HEK293 (cell line): ENCODE data around the gene DDX56.

Source experiments
- CTCF ChIA-PET: fragments of 350-600 bp; formaldehyde crosslinking; extraction: SDS; loops from one replicate; lab custom pipeline; 2021; ENCODE audit warnings: antibody characterized with exemption; lab: Yijun Ruan, JAX
- POLR2A ChIA-PET: fragments of 300-600 bp; formaldehyde crosslinking; extraction: SDS; loops from one replicate; lab custom pipeline; 2020; ENCODE audit warnings: antibody characterized with exemption, inconsistent platforms; lab: Yijun Ruan, JAX
- H3K27ac ChIP-seq: fragments of 200-500 bp; sonication (Bioruptor generic); 2 replicates; pipeline ENCODE4 v1.5.1; 2014; ENCODE audit warnings: low read depth, low read length, control low read depth, inconsistent platforms; ENCODE audit errors: extremely low read depth
- H3K36me3 ChIP-seq, 2 experiments: fragments of 200-500 bp in 1 of 2; sonication (Bioruptor generic) in 1 of 2; 1 replicate in 1 of 2; 2 replicates in 1 of 2; pipeline ENCODE4 v1.5.1; 2014 to 2017; ENCODE audit warnings: inconsistent platforms in 2 of 2, low read length in 2 of 2; ENCODE audit not compliant: control insufficient read depth in 2 of 2, insufficient read depth in 1 of 2
- H3K4me1 ChIP-seq: fragments of 200-500 bp; sonication (Bioruptor generic); 2 replicates; pipeline ENCODE4 v1.5.1; 2014; ENCODE audit warnings: mild to moderate bottlenecking, low read length, inconsistent platforms; ENCODE audit not compliant: control insufficient read depth, insufficient read depth
- H3K4me3 ChIP-seq: 2 replicates; pipeline ENCODE4 v1.5.1; 2011; ENCODE audit warnings: low read depth, mild to moderate bottlenecking, control low read depth, low read length, moderate library complexity
- H3K9me3 ChIP-seq: fragments of 200-500 bp; sonication (Bioruptor generic); 2 replicates; pipeline ENCODE4 v1.5.1; 2014; ENCODE audit warnings: low read depth, low read length, inconsistent platforms; ENCODE audit not compliant: control insufficient read depth, insufficient read depth
- ATF2 ChIP-seq: fragments of 450-650 bp; formaldehyde crosslinking; IDR thresholded peaks from 2 replicates; pipeline ENCODE4 v1.5.1; 2016; ENCODE audit warnings: missing biosample characterization, missing genetic modification characterization, low read depth
- EGR2 ChIP-seq: fragments of 450-650 bp; formaldehyde crosslinking; IDR thresholded peaks from 2 replicates; pipeline ENCODE4 v1.5.1; 2016; ENCODE audit warnings: low read depth, missing biosample characterization, missing genetic modification characterization
- HIC1 ChIP-seq: fragments of 450-650 bp; formaldehyde crosslinking; IDR thresholded peaks from 2 replicates; pipeline ENCODE4 v1.5.1; 2016; ENCODE audit warnings: missing biosample characterization, missing genetic modification characterization
- PATZ1 ChIP-seq: fragments of 450-650 bp; formaldehyde crosslinking; IDR thresholded peaks from 2 replicates; pipeline ENCODE4 v1.5.1; 2016; ENCODE audit warnings: missing biosample characterization, missing genetic modification characterization
- SCRT1 ChIP-seq: fragments of 450-650 bp; formaldehyde crosslinking; IDR thresholded peaks from 2 replicates; pipeline ENCODE4 v1.5.1; 2016; ENCODE audit warnings: missing biosample characterization, missing genetic modification characterization, borderline replicate concordance
- SCRT2 ChIP-seq: fragments of 450-650 bp; formaldehyde crosslinking; IDR thresholded peaks from 2 replicates; pipeline ENCODE4 v1.5.1; 2016; ENCODE audit warnings: missing biosample characterization, missing genetic modification characterization
- ZBTB20 ChIP-seq: fragments of 450-650 bp; formaldehyde crosslinking; IDR thresholded peaks from 2 replicates; pipeline ENCODE4 v1.5.1; 2016; ENCODE audit warnings: missing biosample characterization, missing genetic modification characterization
- ZNF175 ChIP-seq: fragments of 450-650 bp; formaldehyde crosslinking; IDR thresholded peaks from 2 replicates; pipeline ENCODE4 v1.5.1; 2016; ENCODE audit warnings: missing biosample characterization, missing genetic modification characterization
- ZNF2 ChIP-seq: fragments of 450-650 bp; formaldehyde crosslinking; IDR thresholded peaks from 2 replicates; pipeline ENCODE4 v1.5.1; 2016; ENCODE audit warnings: missing biosample characterization, missing genetic modification characterization
- ZNF214 ChIP-seq: fragments of 450-650 bp; formaldehyde crosslinking; IDR thresholded peaks from 2 replicates; pipeline ENCODE4 v1.5.1; 2017; ENCODE audit warnings: missing biosample characterization, mild to moderate bottlenecking, missing genetic modification characterization, borderline replicate concordance
- ZNF274 ChIP-seq, 2 experiments: fragments of 200-500 bp in 1 of 2; fragments of 450-650 bp in 1 of 2; sonication (Bioruptor generic) in 1 of 2; formaldehyde crosslinking in 1 of 2; IDR thresholded peaks; 2 replicates each; pipeline versions ENCODE4 v1.5.1 to v1.6.1; 2014 to 2016; ENCODE audit warnings: borderline replicate concordance in 1 of 2, inconsistent platforms in 1 of 2, low read length in 1 of 2, missing biosample characterization in 1 of 2, missing genetic modification characterization in 1 of 2
- ZNF513 ChIP-seq: fragments of 450-650 bp; IDR thresholded peaks from 2 replicates; pipeline ENCODE4 v1.5.1; 2018; ENCODE audit warnings: missing biosample characterization, missing genetic modification characterization
- ZNF530 ChIP-seq: fragments of 450-650 bp; formaldehyde crosslinking; IDR thresholded peaks from 2 replicates; pipeline ENCODE4 v1.5.1; 2016; ENCODE audit warnings: low read depth, missing biosample characterization, missing genetic modification characterization
- ZNF580 ChIP-seq: fragments of 450-650 bp; formaldehyde crosslinking; IDR thresholded peaks from 2 replicates; pipeline ENCODE4 v1.5.1; 2016; ENCODE audit warnings: missing biosample characterization, missing genetic modification characterization
- ZNF645 ChIP-seq: fragments of 450-650 bp; formaldehyde crosslinking; IDR thresholded peaks from 2 replicates; pipeline ENCODE4; 2016; ENCODE audit warnings: missing biosample characterization, missing genetic modification characterization
- ZNF747 ChIP-seq: fragments of 450-650 bp; formaldehyde crosslinking; IDR thresholded peaks from 2 replicates; pipeline ENCODE4 v1.5.1; 2016; ENCODE audit warnings: missing biosample characterization, missing genetic modification characterization

DDX56 gene

GRCh38 chr7:44566680-44567079 lies 7.0 kb downstream of the DDX56 start:
- TF ChIP-seq SCRT2 (tag by site-specific recombination), result peak; percentile 97
- no peak for TF ChIP-seq ZNF580 (tag by site-specific recombination)
- TF ChIP-seq ZNF747 (tag by site-specific recombination), result no peak
- no peak for TF ChIP-seq ZNF274 (IDR thresholded peaks at IDR 0.05; ENCODE audit: low read length)
- no peak for TF ChIP-seq ZNF274 (tag by site-specific recombination; IDR thresholded peaks at IDR 0.05; ENCODE audit: borderline replicate concordance)
- TF ChIP-seq EGR2 (tag by site-specific recombination), result no peak
- TF ChIP-seq SCRT1 (tag by site-specific recombination), result peak; percentile 98
- no peak for TF ChIP-seq ATF2 (tag by site-specific recombination)
- no peak for TF ChIP-seq ZNF175
- TF ChIP-seq ZBTB20, result no peak
- no peak for TF ChIP-seq HIC1 (tag by site-specific recombination)
- TF ChIP-seq ZNF214, result no peak
- TF ChIP-seq ZNF645 (tag by site-specific recombination), result no peak
- no peak for TF ChIP-seq PATZ1 (tag by site-specific recombination)
- no peak for TF ChIP-seq ZNF530 (tag by site-specific recombination)
- TF ChIP-seq ZNF513, result no peak
- TF ChIP-seq ZNF2 (tag by site-specific recombination), result no peak
- POLR2A ChIA-PET, result interaction anchor here (0.6 kb wide), 1 partner anchor 217 kb away, joined by 9 read pairs; no protein-coding TSS in a partner anchor
- H3K4me1 ChIP-seq, result no peaks in the 10 kb centered on the region; the same call in 1 of the 2 replicates

More at GRCh38 chr7:44566680-44567079, 7.0 kb downstream of the DDX56 start:
- H3K4me3 ChIP-seq, result no peak overlapping the region
- CTCF ChIA-PET, result interaction anchor here (0.6 to 1.7 kb wide), 6 partner anchors 9 to 365 kb away, joined by 3 to 4 read pairs (median 3); no protein-coding TSS in a partner anchor
- H3K9me3 ChIP-seq, result no peaks in the 10 kb centered on the region
- H3K27ac ChIP-seq, result no peak overlapping the region
- H3K36me3 ChIP-seq, result peaks cover 18 to 81% of the 10 kb centered on the region in 2 experiments
